H9 (cell line): ENCODE results near the gene CCDC175. TPM values are rescaled to one million over a fixed set of nuclear protein-coding genes. Genes with fewer than 3 reads are reported as not detected.

Source experiments
- DNase-seq: peaks from one replicate; pipeline ENCODE4 v3.0.0-alpha.2; 2017
- H2AFZ ChIP-seq: one replicate; pipeline ENCODE4 v1.6.1; 2013; ENCODE audit warnings: mild to moderate bottlenecking, low read length, control low read depth, moderate library complexity
- H2AK5ac ChIP-seq: 2 replicates; pipeline ENCODE4 v1.6.1; 2013; ENCODE audit warnings: low read length, control low read depth, mixed read lengths; ENCODE audit not compliant: insufficient read length
- H2BK120ac ChIP-seq: one replicate; pipeline ENCODE4 v1.6.1; 2013; ENCODE audit warnings: low read depth, mild to moderate bottlenecking, low read length, control low read depth, inconsistent platforms; ENCODE audit not compliant: poor library complexity, severe bottlenecking
- H2BK12ac ChIP-seq: 2 replicates; pipeline ENCODE4 v1.6.1; 2013; ENCODE audit warnings: low read length, control low read depth, mixed read lengths, low read depth; ENCODE audit not compliant: insufficient read length
- H2BK15ac ChIP-seq: 2 replicates; pipeline ENCODE4 v1.6.1; 2013; ENCODE audit warnings: low read depth, low read length, control low read depth
- H2BK20ac ChIP-seq: one replicate; pipeline ENCODE4 v1.6.1; 2013; ENCODE audit warnings: low read depth, mild to moderate bottlenecking, low read length, control low read depth, inconsistent platforms; ENCODE audit not compliant: poor library complexity, severe bottlenecking
- H2BK5ac ChIP-seq: 2 replicates; pipeline ENCODE4 v1.6.1; 2013; ENCODE audit warnings: low read length, control low read depth, mixed read lengths; ENCODE audit not compliant: insufficient read length
- H3K14ac ChIP-seq: 2 replicates; pipeline ENCODE4 v1.6.1; 2013; ENCODE audit warnings: low read length, control low read depth; ENCODE audit not compliant: insufficient read depth
- H3K18ac ChIP-seq: 2 replicates; pipeline ENCODE4 v1.6.1; 2013; ENCODE audit warnings: low read depth, mild to moderate bottlenecking, mixed read lengths, low read length, control low read depth; ENCODE audit not compliant: insufficient read length
- H3K23ac ChIP-seq: 2 replicates; pipeline ENCODE4 v1.6.1; 2013; ENCODE audit warnings: low read length, control low read depth, mixed read lengths, low read depth; ENCODE audit not compliant: insufficient read length
- H3K23me2 ChIP-seq: 2 replicates; pipeline ENCODE4 v1.6.1; 2013; ENCODE audit warnings: low read depth, mild to moderate bottlenecking, mixed read lengths, low read length, control low read depth; ENCODE audit not compliant: insufficient read length, poor library complexity, severe bottlenecking
- H3K27ac ChIP-seq: 2 replicates; pipeline ENCODE4 v1.5.1; 2013; ENCODE audit warnings: low read length, control low read depth, mixed read lengths, low read depth; ENCODE audit not compliant: insufficient read length
- H3K27me3 ChIP-seq: 2 replicates; pipeline ENCODE4 v1.6.1; 2013; ENCODE audit warnings: low read length, control low read depth, inconsistent platforms; ENCODE audit not compliant: insufficient read depth
- H3K4ac ChIP-seq: 2 replicates; pipeline ENCODE4 v1.6.1; 2013; ENCODE audit warnings: low read depth, mild to moderate bottlenecking, control low read depth, inconsistent platforms, low read length, moderate library complexity
- H3K4me1 ChIP-seq: 2 replicates; pipeline ENCODE4 v1.6.1; 2013; ENCODE audit warnings: low read length, control low read depth, inconsistent platforms; ENCODE audit not compliant: insufficient read depth
- H3K4me2 ChIP-seq: 2 replicates; pipeline ENCODE4 v1.6.1; 2013; ENCODE audit warnings: low read length, control low read depth, mixed read lengths; ENCODE audit not compliant: insufficient read length, insufficient read depth
- H3K56ac ChIP-seq: 2 replicates; pipeline ENCODE4 v1.6.1; 2013; ENCODE audit warnings: low read depth, mild to moderate bottlenecking, mixed read lengths, low read length, control low read depth; ENCODE audit not compliant: insufficient read length
- H3K79me1 ChIP-seq: 2 replicates; pipeline ENCODE4 v1.6.1; 2013; ENCODE audit warnings: low read depth, mild to moderate bottlenecking, moderate library complexity, low read length, control low read depth, inconsistent platforms; ENCODE audit not compliant: insufficient read depth, poor library complexity, severe bottlenecking
- H3K79me2 ChIP-seq: 2 replicates; pipeline ENCODE4 v1.6.1; 2013; ENCODE audit warnings: low read length, control low read depth, inconsistent platforms; ENCODE audit not compliant: insufficient read depth
- H3K9ac ChIP-seq: 2 replicates; pipeline ENCODE4 v1.6.1; 2013; ENCODE audit warnings: low read length, control low read depth, mixed read lengths; ENCODE audit not compliant: insufficient read length; ENCODE audit errors: extremely low read depth
- H3K9me3 ChIP-seq: one replicate; pipeline ENCODE4 v1.6.1; 2013; ENCODE audit warnings: low read depth, low read length, inconsistent platforms; ENCODE audit not compliant: control insufficient read depth
- H3T11ph ChIP-seq: one replicate; pipeline ENCODE4 v1.6.1; 2013; ENCODE audit warnings: mild to moderate bottlenecking, low read length, control low read depth, inconsistent platforms
- H4K20me1 ChIP-seq: one replicate; pipeline ENCODE4 v1.6.1; 2013; ENCODE audit not compliant: control insufficient read depth, insufficient read length, insufficient read depth
- H4K5ac ChIP-seq: 2 replicates; pipeline ENCODE4 v1.6.1; 2013; ENCODE audit warnings: low read depth, mild to moderate bottlenecking, mixed read lengths, low read length, control low read depth; ENCODE audit not compliant: insufficient read length
- H4K8ac ChIP-seq: replicated peaks from 2 replicates; pipeline ENCODE4 v1.6.1; 2013; ENCODE audit warnings: low read length, control low read depth, mixed read lengths, low read depth; ENCODE audit not compliant: insufficient read length
- H4K91ac ChIP-seq: 2 replicates; pipeline ENCODE4 v1.6.1; 2013; ENCODE audit warnings: low read depth, mild to moderate bottlenecking, moderate library complexity, mixed read lengths, low read length, control low read depth; ENCODE audit not compliant: insufficient read length
- H3K27ac Mint-ChIP-seq, 3 experiments: 2 replicates in 2 of 3; 3 replicates in 1 of 3; pipeline ENCODE4 v1.8.0; 2020 to 2021; ENCODE audit warnings: mixed read lengths in 3 of 3, mild to moderate bottlenecking in 1 of 3, moderate library complexity in 1 of 3
- H3K27me3 Mint-ChIP-seq: 2 replicates; pipeline ENCODE4 v1.8.0; 2021; ENCODE audit warnings: low read depth, mild to moderate bottlenecking, moderate library complexity, mixed read lengths
- H3K36me3 Mint-ChIP-seq, 3 experiments: 2 replicates in 2 of 3; 3 replicates in 1 of 3; pipeline ENCODE4 v1.8.0; 2020 to 2021; ENCODE audit warnings: low read depth in 3 of 3, mixed read lengths in 3 of 3; ENCODE audit not compliant: insufficient read depth in 1 of 3
- H3K4me1 Mint-ChIP-seq, 2 experiments: 2 replicates each; pipeline ENCODE4 v1.8.0; 2020; ENCODE audit warnings: mixed read lengths in 2 of 2
- H3K4me3 Mint-ChIP-seq, 2 experiments: 2 replicates in 1 of 2; 3 replicates in 1 of 2; pipeline ENCODE4 v1.8.0; 2020 to 2021; ENCODE audit warnings: mild to moderate bottlenecking in 2 of 2, mixed read lengths in 2 of 2, moderate library complexity in 1 of 2
- H3K9me3 Mint-ChIP-seq, 2 experiments: 2 replicates in 1 of 2; 3 replicates in 1 of 2; pipeline ENCODE4 v1.8.0; 2020; ENCODE audit warnings: mild to moderate bottlenecking in 2 of 2, mixed read lengths in 2 of 2, moderate library complexity in 1 of 2
- CTCF ChIP-seq: fragments of 200-600 bp; sonication (generic); conservative IDR thresholded peaks from 3 replicates; pipeline ENCODE4 v1.8.0; 2021; ENCODE audit warnings: antibody characterized with exemption, mild to moderate bottlenecking
- WGBS: extraction: QIAGEN DNeasy Blood & Tissue Kit; methylation state at CpG from one replicate; pipeline ENCODE4 v1.1.7; 2013; ENCODE audit warnings: missing lambda C conversion rate, low lambda C conversion rate, mixed read lengths; ENCODE audit not compliant: insufficient read length; ENCODE audit errors: extremely low coverage; 5-methylcytosine and 5-hydroxymethylcytosine counted together
- total RNA-seq: library from RNA; stranded (reverse); gene quantifications from 2 replicates; pipeline ENCODE4 v1.2.1, GENCODE V29; 2021

Gene CCDC175
- total RNA-seq, 1 experiment from 2014 or later, result 0.09 TPM

GRCh38 chr14:59537476-59537875 lies 39.1 kb downstream of the CCDC175 start:
- Histone ChIP-seq H4K91ac (no peak overlapping the region), H2BK120ac (no peak overlapping the region)

More at GRCh38 chr14:59537476-59537875, 39.1 kb downstream of the CCDC175 start:
- H2BK12ac ChIP-seq, result no peak overlapping the region
- no peaks in the 10 kb centered on the region for H4K20me1 ChIP-seq
- no peaks in the 10 kb centered on the region for H3K9me3 ChIP-seq
- peaks cover 4% of the 10 kb centered on the region in 2 experiments for H3K4me1 Mint-ChIP-seq
- H3T11ph ChIP-seq, result no peak overlapping the region
- no peak overlapping the region for H3K14ac ChIP-seq
- H3K36me3 Mint-ChIP-seq, result no peaks in the 10 kb centered on the region
- H3K27ac ChIP-seq, result no peak overlapping the region
- H3K4me3 Mint-ChIP-seq, result no peak overlapping the region
- H3K27me3 Mint-ChIP-seq, result no peaks in the 10 kb centered on the region
- DNase-seq, result no peak
- no peak overlapping the region for H3K4ac ChIP-seq
- no peaks in the 10 kb centered on the region for H3K79me2 ChIP-seq
- no peak overlapping the region for H4K5ac ChIP-seq
- no peak overlapping the region for H2BK20ac ChIP-seq
- no peaks in the 10 kb centered on the region for H3K27me3 ChIP-seq
- no peak overlapping the region for H2BK5ac ChIP-seq
- H3K23me2 ChIP-seq, result no peaks in the 10 kb centered on the region
- no CpG with 5 or more reads among the region's 1 CpG for WGBS
- no peak overlapping the region for H2BK15ac ChIP-seq
- no peak overlapping the region for H3K27ac Mint-ChIP-seq
- H3K79me1 ChIP-seq, result no peaks in the 10 kb centered on the region
- no peak overlapping the region for H3K18ac ChIP-seq
- H3K9ac ChIP-seq, result no peak overlapping the region
- H3K56ac ChIP-seq, result no peak overlapping the region
- no peaks in the 10 kb centered on the region for H3K4me1 ChIP-seq
- no peak overlapping the region for H3K4me2 ChIP-seq
- TF ChIP-seq CTCF, result no peak
- H2AFZ ChIP-seq, result no peak overlapping the region
- H3K9me3 Mint-ChIP-seq, result no peaks in the 10 kb centered on the region
- H3K23ac ChIP-seq, result no peak overlapping the region
- no peak overlapping the region for H4K8ac ChIP-seq
- no peak overlapping the region for H2AK5ac ChIP-seq
